Fibroblast of mammary gland (primary cell): ENCODE results near the gene MAP1A.
"Not testable (repeated sequence)": the region's sequence is repeated elsewhere in the genome, so short reads cannot be mapped to it uniquely, and the experiment has no call there.

ENCODE experiments used
- DNase-seq: peaks from one replicate; pipeline ENCODE4 v3.0.0-alpha.2; 2010; ENCODE audit warnings: low read depth
- H3K4me3 ChIP-seq: 2 replicates; pipeline ENCODE4 v1.5.1; 2011; ENCODE audit warnings: low read depth, mild to moderate bottlenecking, low read length, moderate library complexity; ENCODE audit not compliant: control insufficient read depth
- TF ChIP-seq, protein P1 (sequence below): conservative IDR thresholded peaks from 2 replicates; pipeline ENCODE4 v1.5.1; 2011; ENCODE audit warnings: low read depth, low read length, inconsistent platforms; ENCODE audit not compliant: control insufficient read depth, insufficient read depth

MAP1A gene

DNA sequence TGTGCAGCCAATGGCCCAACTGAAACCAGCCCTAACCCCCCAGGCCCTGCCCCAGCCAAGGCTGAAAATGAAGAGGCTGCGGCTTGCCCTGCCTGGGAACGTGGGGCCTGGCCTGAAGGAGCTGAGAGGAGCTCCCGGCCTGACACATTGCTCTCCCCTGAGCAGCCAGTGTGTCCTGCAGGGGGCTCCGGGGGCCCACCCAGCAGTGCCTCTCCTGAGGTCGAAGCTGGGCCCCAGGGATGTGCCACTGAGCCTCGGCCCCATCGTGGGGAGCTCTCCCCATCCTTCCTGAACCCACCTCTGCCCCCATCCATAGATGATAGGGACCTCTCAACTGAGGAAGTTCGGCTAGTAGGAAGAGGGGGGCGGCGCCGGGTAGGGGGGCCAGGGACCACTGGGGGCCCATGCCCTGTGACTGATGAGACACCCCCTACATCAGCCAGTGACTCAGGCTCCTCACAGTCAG is 11.2 kb downstream of the MAP1A start:
- H3K4me3 ChIP-seq, result no peak overlapping the region
- DNase-seq, result no peak
- TF ChIP-seq, protein P1, sequence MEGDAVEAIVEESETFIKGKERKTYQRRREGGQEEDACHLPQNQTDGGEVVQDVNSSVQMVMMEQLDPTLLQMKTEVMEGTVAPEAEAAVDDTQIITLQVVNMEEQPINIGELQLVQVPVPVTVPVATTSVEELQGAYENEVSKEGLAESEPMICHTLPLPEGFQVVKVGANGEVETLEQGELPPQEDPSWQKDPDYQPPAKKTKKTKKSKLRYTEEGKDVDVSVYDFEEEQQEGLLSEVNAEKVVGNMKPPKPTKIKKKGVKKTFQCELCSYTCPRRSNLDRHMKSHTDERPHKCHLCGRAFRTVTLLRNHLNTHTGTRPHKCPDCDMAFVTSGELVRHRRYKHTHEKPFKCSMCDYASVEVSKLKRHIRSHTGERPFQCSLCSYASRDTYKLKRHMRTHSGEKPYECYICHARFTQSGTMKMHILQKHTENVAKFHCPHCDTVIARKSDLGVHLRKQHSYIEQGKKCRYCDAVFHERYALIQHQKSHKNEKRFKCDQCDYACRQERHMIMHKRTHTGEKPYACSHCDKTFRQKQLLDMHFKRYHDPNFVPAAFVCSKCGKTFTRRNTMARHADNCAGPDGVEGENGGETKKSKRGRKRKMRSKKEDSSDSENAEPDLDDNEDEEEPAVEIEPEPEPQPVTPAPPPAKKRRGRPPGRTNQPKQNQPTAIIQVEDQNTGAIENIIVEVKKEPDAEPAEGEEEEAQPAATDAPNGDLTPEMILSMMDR, result no peak

DNA sequence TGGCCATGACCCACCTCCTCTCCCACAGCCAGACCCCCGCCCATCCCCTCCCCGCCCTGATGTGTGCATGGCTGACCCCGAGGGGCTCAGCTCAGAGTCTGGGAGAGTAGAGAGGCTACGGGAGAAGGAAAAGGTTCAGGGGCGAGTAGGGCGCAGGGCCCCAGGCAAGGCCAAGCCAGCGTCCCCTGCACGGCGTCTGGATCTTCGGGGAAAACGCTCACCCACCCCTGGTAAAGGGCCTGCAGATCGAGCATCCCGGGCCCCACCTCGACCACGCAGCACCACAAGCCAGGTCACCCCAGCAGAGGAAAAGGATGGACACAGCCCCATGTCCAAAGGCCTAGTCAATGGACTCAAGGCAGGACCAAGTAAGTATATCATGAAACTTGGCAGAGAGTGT is 11.7 kb downstream of the MAP1A start:
- DNase-seq, result no peak
- TF ChIP-seq, protein P1, result no peak
- no peak overlapping the region for H3K4me3 ChIP-seq

DNA sequence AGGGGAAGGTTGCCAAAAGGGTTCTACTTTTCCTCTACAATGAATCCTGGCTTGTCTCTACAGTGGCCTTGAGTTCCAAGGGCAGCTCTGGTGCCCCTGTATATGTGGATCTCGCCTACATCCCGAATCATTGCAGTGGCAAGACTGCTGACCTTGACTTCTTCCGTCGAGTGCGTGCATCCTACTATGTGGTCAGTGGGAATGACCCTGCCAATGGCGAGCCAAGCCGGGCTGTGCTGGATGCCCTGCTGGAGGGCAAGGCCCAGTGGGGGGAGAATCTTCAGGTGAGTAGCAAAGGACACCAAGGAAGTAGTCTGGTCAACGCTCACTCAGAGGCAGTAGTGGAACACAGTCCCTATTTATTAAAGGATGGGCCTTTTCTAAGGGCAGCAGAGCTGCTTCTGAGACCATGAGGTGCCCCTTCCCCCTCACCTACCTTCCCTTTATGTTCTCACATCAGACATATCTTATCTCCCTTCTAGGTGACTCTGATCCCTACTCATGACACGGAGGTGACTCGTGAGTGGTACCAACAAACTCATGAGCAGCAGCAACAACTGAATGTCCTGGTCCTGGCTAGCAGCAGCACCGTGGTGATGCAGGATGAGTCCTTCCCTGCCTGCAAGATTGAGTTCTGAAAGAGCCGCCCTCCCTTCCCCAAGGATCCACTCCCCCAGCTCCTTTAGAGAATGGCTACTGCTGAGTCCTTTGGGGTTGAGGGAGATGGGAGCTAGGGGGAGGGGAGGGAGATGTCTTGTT is 12.4 kb downstream of the MAP1A start:
- H3K4me3 ChIP-seq, result no peak overlapping the region
- TF ChIP-seq, protein P1, result no peak
- no peak for DNase-seq

DNA sequence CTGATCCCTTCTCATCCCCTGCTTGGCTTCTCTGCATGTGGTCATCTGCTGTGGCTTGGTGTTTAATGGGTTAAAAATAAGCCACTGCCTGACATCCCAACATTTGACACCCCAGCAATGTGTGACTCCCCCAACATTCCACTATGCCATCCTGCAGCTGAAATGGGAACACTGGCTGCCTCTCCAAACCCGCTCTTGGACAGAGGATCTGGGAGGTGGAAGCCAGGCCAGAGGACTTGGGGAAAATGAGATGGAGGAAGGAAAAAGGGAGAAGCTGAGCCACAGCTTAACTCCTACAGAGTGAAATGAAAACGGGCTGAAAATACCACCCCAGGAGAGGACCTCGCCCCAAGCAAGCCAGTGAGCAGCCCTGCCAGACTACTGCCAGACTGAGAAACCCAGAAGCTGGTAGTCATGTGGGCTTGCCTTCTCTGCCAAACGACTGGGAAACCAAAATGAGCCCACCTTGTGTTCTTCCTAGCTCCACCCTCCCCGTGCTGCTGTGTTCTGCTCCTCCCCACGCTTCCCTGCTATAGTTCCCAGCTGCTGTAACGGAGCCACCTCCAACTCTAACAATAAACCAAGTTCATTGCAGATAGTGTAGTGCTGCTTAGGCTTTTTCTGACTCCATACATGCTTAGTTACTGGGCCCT is 13.7 kb downstream of the MAP1A start:
- H3K4me3 ChIP-seq, result no peak overlapping the region
- DNase-seq, result no peak
- TF ChIP-seq, protein P1, result no peak

DNA sequence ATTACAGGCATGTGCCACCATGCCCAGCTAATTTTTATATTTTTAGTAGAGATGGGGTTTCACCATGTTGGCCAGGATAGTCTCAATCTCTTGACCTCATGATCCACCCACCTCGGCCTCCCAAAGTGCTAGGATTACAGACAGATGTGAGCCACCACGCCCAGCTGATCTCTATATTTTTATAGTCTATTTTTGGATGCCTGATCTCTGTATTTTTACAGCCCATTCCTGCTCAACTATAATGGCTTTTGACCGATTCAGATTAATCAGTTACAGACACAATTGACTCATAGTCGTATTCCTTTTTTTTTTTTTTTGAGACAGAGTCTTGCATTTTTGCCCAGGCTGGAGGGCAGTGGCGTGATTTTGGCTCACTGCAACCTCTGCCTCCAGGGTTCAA is 15.4 kb downstream of the MAP1A start:
- peak; percentile 74 for DNase-seq
- not testable (repeated sequence) for H3K4me3 ChIP-seq

DNA sequence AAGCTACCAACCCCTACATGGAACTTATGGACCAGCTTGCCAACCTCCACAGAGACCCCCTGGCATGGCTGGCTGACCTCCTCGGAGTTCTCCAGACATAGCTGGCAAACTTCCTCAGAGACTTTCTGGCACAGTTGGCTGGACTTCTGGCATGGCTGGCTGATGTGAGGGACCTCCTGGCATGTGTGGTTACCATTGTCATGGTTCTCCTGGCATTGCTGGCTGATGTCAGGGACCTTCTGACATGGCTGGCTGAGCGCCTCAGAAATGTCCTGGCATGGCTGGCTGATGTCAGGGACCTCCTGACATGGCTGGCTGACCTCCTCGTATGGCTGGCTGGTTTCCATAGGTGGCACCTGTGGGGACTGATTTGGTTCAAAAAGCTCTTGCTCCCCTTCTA is 17.5 kb downstream of the MAP1A start:
- no peak overlapping the region for H3K4me3 ChIP-seq
- TF ChIP-seq, protein P1, result no peak
- no peak for DNase-seq

DNA sequence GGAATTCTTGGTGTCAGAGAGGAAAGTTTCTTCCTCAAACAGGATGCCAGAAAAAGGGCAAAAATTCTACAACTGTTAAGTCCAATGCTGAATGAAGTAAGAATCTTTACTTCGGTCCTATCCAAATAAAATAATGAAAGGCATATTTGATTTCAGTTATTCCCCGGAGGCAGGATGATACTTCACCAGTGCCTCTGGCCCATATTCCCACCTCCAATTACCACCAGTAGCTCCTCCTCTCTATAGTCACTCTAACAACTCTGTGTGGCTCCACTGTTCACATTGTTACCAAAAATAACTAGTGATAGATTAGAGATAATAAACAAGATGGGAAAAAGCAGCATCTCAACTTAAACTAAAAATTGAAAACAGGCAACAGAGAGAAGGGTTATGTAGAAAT is 20.7 kb downstream of the MAP1A start:
- no peak overlapping the region for H3K4me3 ChIP-seq
- no peak for DNase-seq
- TF ChIP-seq, protein P1, result no peak
